H1 (cell line): Measurements from ENCODE around the gene TBC1D2B. TPM values are rescaled to one million over a fixed set of nuclear protein-coding genes. Genes with fewer than 3 reads are reported as not detected.

ENCODE experiments used
- CTCF ChIA-PET: fragments of 300-600 bp; sonication (Branson Sonifier 250); formaldehyde crosslinking; loops from one replicate; lab custom pipeline; 2021; ENCODE audit not compliant: partially characterized antibody; lab: Charles Lee
- POLR2A ChIA-PET: fragments of 300-600 bp; sonication (Branson Sonifier 250); formaldehyde crosslinking; loops from one replicate; lab custom pipeline; 2021; ENCODE audit warnings: inconsistent platforms; ENCODE audit not compliant: partially characterized antibody; lab: Charles Lee
- DNase-seq, 2 experiments: peaks; one replicate each; pipeline versions ENCODE4 v3.0.0 to v3.0.0-alpha.2; 2010 to 2022; ENCODE audit warnings: low spot score in 2 of 2, low read depth in 1 of 2, mixed read lengths in 1 of 2
- FAIRE-seq: peaks from 2 replicates; lab custom pipeline; 2011; peaks lifted over from hg19 to GRCh38; lab: Jason Lieb, UNC
- H2AFZ ChIP-seq: 2 replicates; pipeline ENCODE4 v1.8.1; 2012; ENCODE audit warnings: low read length, inconsistent platforms
- H2AK5ac ChIP-seq: 2 replicates; pipeline ENCODE4 v1.6.1; 2013; ENCODE audit warnings: low read depth, low read length
- H2BK120ac ChIP-seq: replicated peaks from 2 replicates; pipeline ENCODE3; 2013; ENCODE audit warnings: low read depth, low read length, inconsistent platforms
- H2BK12ac ChIP-seq: 2 replicates; pipeline ENCODE4 v1.6.1; 2013; ENCODE audit warnings: low read depth, low read length
- H2BK15ac ChIP-seq: 2 replicates; pipeline ENCODE4 v1.6.1; 2013; ENCODE audit warnings: low read length
- H2BK20ac ChIP-seq: 2 replicates; pipeline ENCODE4 v1.6.1; 2013; ENCODE audit warnings: low read length
- H2BK5ac ChIP-seq: 2 replicates; pipeline ENCODE4 v1.6.1; 2013; ENCODE audit warnings: low read depth, low read length
- H3K14ac ChIP-seq: 2 replicates; pipeline ENCODE4 v1.6.1; 2013; ENCODE audit warnings: inconsistent platforms; ENCODE audit not compliant: insufficient read length
- H3K18ac ChIP-seq: 2 replicates; pipeline ENCODE4 v1.6.1; 2013; ENCODE audit warnings: low read length; ENCODE audit errors: extremely low read depth
- H3K23ac ChIP-seq: 2 replicates; pipeline ENCODE4 v1.6.1; 2013; ENCODE audit warnings: inconsistent platforms; ENCODE audit not compliant: insufficient read length
- H3K23me2 ChIP-seq: 2 replicates; pipeline ENCODE4 v1.6.1; 2013; ENCODE audit warnings: low read depth, low read length
- H3K27ac ChIP-seq: 2 replicates; pipeline ENCODE4 v1.6.1; 2011; ENCODE audit warnings: low read depth, low read length, inconsistent platforms
- H3K27me3 ChIP-seq, 4 experiments: replicated peaks in 1 of 4; 1 replicate in 1 of 4; 2 replicates in 3 of 4; pipeline versions ENCODE4 v1.6.1 to v1.8.1; 2011 to 2013; ENCODE audit warnings: low read length in 3 of 4, mild to moderate bottlenecking in 3 of 4, inconsistent platforms in 2 of 4, mixed read lengths in 2 of 4, moderate library complexity in 1 of 4; ENCODE audit not compliant: control insufficient read depth in 3 of 4, insufficient read depth in 3 of 4; ENCODE audit errors: extremely low read depth in 1 of 4
- H3K36me3 ChIP-seq, 4 experiments: 2 replicates each; pipeline versions ENCODE4 v1.6.1 to v1.8.1; 2011 to 2013; ENCODE audit warnings: mild to moderate bottlenecking in 4 of 4, low read length in 3 of 4, moderate library complexity in 2 of 4, control low read depth in 1 of 4, inconsistent platforms in 1 of 4; ENCODE audit not compliant: insufficient read depth in 4 of 4, control insufficient read depth in 2 of 4
- H3K4ac ChIP-seq: replicated peaks from 2 replicates; pipeline ENCODE3; 2013; ENCODE audit warnings: low read length, low read depth, mixed read lengths, inconsistent platforms; ENCODE audit not compliant: insufficient read length
- H3K4me1 ChIP-seq, 4 experiments: replicated peaks in 1 of 4; 1 replicate in 1 of 4; 2 replicates in 3 of 4; pipeline versions ENCODE4 v1.6.1 to v1.8.1; 2011 to 2013; ENCODE audit warnings: low read length in 3 of 4, inconsistent platforms in 2 of 4, mixed read lengths in 1 of 4; ENCODE audit not compliant: insufficient read depth in 4 of 4, control insufficient read depth in 3 of 4
- H3K4me2 ChIP-seq, 2 experiments: 2 replicates each; pipeline versions ENCODE4 v1.6.1 to v1.8.1; 2011 to 2013; ENCODE audit warnings: low read depth in 2 of 2, low read length in 2 of 2, control low read depth in 1 of 2, inconsistent platforms in 1 of 2, mild to moderate bottlenecking in 1 of 2; ENCODE audit not compliant: insufficient read depth in 1 of 2
- H3K4me3 ChIP-seq, 4 experiments: fragments of 200-600, 300-600 bp in 1 of 4; sonication (generic), shearing (Covaris generic), sonication (Bioruptor Twin) in 1 of 4; 2 replicates each; pipeline versions ENCODE4 v1.5.1 to v1.8.1; 2011 to 2016; ENCODE audit warnings: low read length in 4 of 4, low read depth in 3 of 4, control low read depth in 2 of 4, inconsistent platforms in 2 of 4, mild to moderate bottlenecking in 2 of 4, mixed read lengths in 1 of 4, moderate library complexity in 1 of 4; ENCODE audit not compliant: insufficient read depth in 2 of 4; ENCODE audit errors: extremely low read depth in 1 of 4
- H3K56ac ChIP-seq: replicated peaks from 2 replicates; pipeline ENCODE3; 2013; ENCODE audit warnings: low read depth, mild to moderate bottlenecking, mixed read lengths, low read length, inconsistent platforms; ENCODE audit not compliant: insufficient read length
- H3K79me1 ChIP-seq: 2 replicates; pipeline ENCODE4 v1.6.1; 2013; ENCODE audit warnings: low read depth, low read length, control low read depth
- H3K79me2 ChIP-seq, 2 experiments: 2 replicates each; pipeline versions ENCODE4 v1.6.1 to v1.8.1; 2012 to 2013; ENCODE audit warnings: low read length in 2 of 2, mild to moderate bottlenecking in 2 of 2, inconsistent platforms in 1 of 2; ENCODE audit not compliant: insufficient read depth in 2 of 2, control insufficient read depth in 1 of 2
- H3K9ac ChIP-seq, 4 experiments: replicated peaks in 1 of 4; 1 replicate in 1 of 4; 2 replicates in 3 of 4; pipeline versions ENCODE4 v1.6.1 to v1.8.1; 2011 to 2013; ENCODE audit warnings: low read depth in 3 of 4, low read length in 3 of 4, control low read depth in 2 of 4, mild to moderate bottlenecking in 2 of 4, moderate library complexity in 2 of 4, inconsistent platforms in 1 of 4; ENCODE audit errors: extremely low read depth in 1 of 4
- H3K9me3 ChIP-seq, 2 experiments: 2 replicates each; pipeline versions ENCODE4 v1.6.1 to v1.8.1; 2012 to 2013; ENCODE audit warnings: mild to moderate bottlenecking in 2 of 2, moderate library complexity in 2 of 2, control low read depth in 1 of 2, inconsistent platforms in 1 of 2, low read depth in 1 of 2, low read length in 1 of 2, mixed read lengths in 1 of 2; ENCODE audit not compliant: insufficient read depth in 2 of 2
- H4K20me1 ChIP-seq, 2 experiments: replicated peaks in 1 of 2; 2 replicates each; pipeline versions ENCODE3 to v1.8.1; 2011 to 2013; ENCODE audit warnings: inconsistent platforms in 2 of 2, low read length in 2 of 2, mild to moderate bottlenecking in 1 of 2; ENCODE audit not compliant: insufficient read depth in 2 of 2, control insufficient read depth in 1 of 2
- H4K5ac ChIP-seq: 2 replicates; pipeline ENCODE4 v1.6.1; 2013; ENCODE audit warnings: low read length, low read depth, mixed read lengths, inconsistent platforms; ENCODE audit not compliant: insufficient read length
- H4K8ac ChIP-seq: 2 replicates; pipeline ENCODE4 v1.8.0; 2013; ENCODE audit warnings: mild to moderate bottlenecking, moderate library complexity, low read length, inconsistent platforms; ENCODE audit not compliant: insufficient read depth; ENCODE audit errors: extremely low read depth
- H4K91ac ChIP-seq: replicated peaks from 2 replicates; pipeline ENCODE3; 2013; ENCODE audit warnings: low read length, mixed read lengths, inconsistent platforms; ENCODE audit not compliant: insufficient read length
- SUZ12 ChIP-seq: fragments of 200-600 bp; sonication (generic); IDR thresholded peaks from 2 replicates; pipeline ENCODE4 v1.6.1; 2012; ENCODE audit warnings: mild to moderate bottlenecking, inconsistent platforms, low read length, moderate library complexity, mixed read lengths
- WGBS, 2 experiments: shearing (Covaris generic) in 1 of 2; methylation state at CpG; one replicate each; pipeline versions ENCODE4 v1.1.6 to v1.1.7; 2013 to 2015; ENCODE audit warnings: low lambda C conversion rate in 2 of 2, mixed read lengths in 2 of 2, inconsistent platforms in 1 of 2, low coverage in 1 of 2, missing lambda C conversion rate in 1 of 2; ENCODE audit not compliant: insufficient replicate concordance in 2 of 2, insufficient coverage in 1 of 2, insufficient read length in 1 of 2; ENCODE audit errors: extremely low coverage in 1 of 2, missing lambda C conversion rate in 1 of 2; 5-methylcytosine and 5-hydroxymethylcytosine counted together
- polyA plus RNA-seq, 7 experiments: library from polyadenylated mRNA; depleted of rRNA in 3 of 7; stranded (reverse) in 5 of 7; unstranded in 2 of 7; fragments of >200 nt in 5 of 7; fragments of 200-250 nt in 2 of 7; gene quantifications; 1 replicate in 5 of 7; 2 replicates in 1 of 7; 4 replicates in 1 of 7; pipeline versions ENCODE4 v1.2.1 to v1.2.3, GENCODE V29; 2011 to 2013; ENCODE audit warnings: missing spikeins in 2 of 7, mixed read lengths in 2 of 7
- total RNA-seq: library from RNA; stranded (reverse); fragmentation: NEBNext Ultra II Directional; extraction: Animal tissue kit (Norgen Biotek cat#: 25700); gene quantifications from 2 replicates; pipeline ENCODE4 v1.2.1, GENCODE V29; 2021

TBC1D2B gene
- total and polyA plus RNA-seq, 2 of the 8 experiments (the other 6 are each of a cell fraction or from before 2014, with no cell fraction given) = 11.9 to 19.5 TPM

DNA sequence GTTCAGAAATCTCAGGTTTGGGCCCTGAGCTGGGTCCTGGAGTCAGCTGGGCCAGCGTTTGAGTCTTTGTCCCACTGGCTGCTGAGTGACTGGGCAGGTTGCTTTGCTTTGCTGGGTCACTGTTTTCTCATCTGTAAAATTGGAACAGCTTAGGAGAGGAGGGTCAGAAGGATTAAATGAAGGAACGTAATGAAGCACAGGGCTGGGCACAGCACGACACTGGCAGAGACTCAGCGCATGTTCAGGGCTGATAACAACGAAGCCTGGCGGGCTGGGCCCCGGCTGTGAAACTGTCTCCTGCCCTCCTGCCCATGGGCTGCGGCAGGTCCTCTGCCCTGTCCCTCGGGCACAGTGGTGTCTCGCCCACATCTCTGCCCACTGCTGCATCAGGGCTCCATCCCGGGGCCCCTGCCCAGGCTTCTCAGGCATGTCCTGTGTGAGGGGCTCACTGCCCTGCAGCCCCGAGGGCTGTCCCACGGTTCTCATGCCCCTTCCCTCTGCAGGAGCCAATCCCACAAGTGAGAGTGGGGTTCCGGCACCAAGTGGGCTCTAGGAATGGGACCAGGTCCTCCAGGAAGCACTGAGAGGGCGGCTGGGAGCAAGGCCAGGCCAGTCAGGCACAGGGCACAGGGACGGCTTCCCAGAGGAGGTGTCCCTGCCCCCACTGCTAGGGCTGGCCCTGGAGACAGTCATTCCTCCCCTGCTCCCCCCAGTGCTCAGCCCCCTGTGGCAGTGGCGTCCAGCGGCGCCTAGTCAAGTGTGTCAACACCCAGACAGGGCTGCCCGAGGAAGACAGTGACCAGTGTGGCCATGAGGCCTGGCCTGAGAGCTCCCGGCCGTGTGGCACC is 88.0 kb downstream of the TBC1D2B start:
- Histone ChIP-seq H3K9me3 (no peaks in the 10 kb centered on the region), H3K4me3 (no peak overlapping the region), H4K20me1 (no peaks in the 10 kb centered on the region), H3K18ac (no peak overlapping the region), H2BK120ac (no peak overlapping the region), H3K27me3 (no peaks in the 10 kb centered on the region), H2BK12ac (no peak overlapping the region), H3K79me1 (no peaks in the 10 kb centered on the region), H2BK15ac (no peak overlapping the region), H4K91ac (no peak overlapping the region), H3K36me3 (no peaks in the 10 kb centered on the region), H3K4ac (no peak overlapping the region), H2AFZ (no peak overlapping the region), H3K27ac (no peak overlapping the region), H2BK20ac (no peak overlapping the region), H3K4me2 (no peak overlapping the region), H3K56ac (no peak overlapping the region), H4K8ac (peak overlapping the region; percentile 11; the same call in 1 of the 2 replicates), H3K14ac (no peak overlapping the region), H3K9ac (no peak overlapping the region), H2AK5ac (no peak overlapping the region), H3K79me2 (no peaks in the 10 kb centered on the region), H3K23ac (no peak overlapping the region), H3K23me2 (no peaks in the 10 kb centered on the region), H2BK5ac (no peak overlapping the region), H3K4me1 (peaks cover 0 to 13% (median 8%) of the 10 kb centered on the region in 4 experiments; a peak in 5 of 7 replicates), H4K5ac (no peak overlapping the region)
- DNase-seq (no peak), FAIRE-seq (no peak)
- ChIA-PET POLR2A (interaction anchor here (0.9 kb wide), 1 partner anchor 9 kb away, joined by 4 read pairs; no protein-coding TSS in a partner anchor), CTCF (interaction anchor here (0.7 to 5.6 kb wide), 9 partner anchors 8 to 133 kb away, joined by 3 to 37 read pairs (median 3); no protein-coding TSS in a partner anchor)
- 82% methylated on average over 19 of the region's 22 CpGs; no CpG with 5 or more reads in 1 of the 2 experiments for WGBS, 2 experiments
- no peak for TF ChIP-seq SUZ12
